Inflammatory macrophage treated with lipopolysaccharide for 4 hours (primary cell): ENCODE data around the gene APC.
"Not testable (repeated sequence)": the region's sequence is repeated elsewhere in the genome, so short reads cannot be mapped to it uniquely, and the experiment has no call there.

ENCODE experiments used
- DNase-seq: peaks from one replicate; pipeline ENCODE4 v3.0.0-alpha.2; 2020

The APC gene

DNA sequence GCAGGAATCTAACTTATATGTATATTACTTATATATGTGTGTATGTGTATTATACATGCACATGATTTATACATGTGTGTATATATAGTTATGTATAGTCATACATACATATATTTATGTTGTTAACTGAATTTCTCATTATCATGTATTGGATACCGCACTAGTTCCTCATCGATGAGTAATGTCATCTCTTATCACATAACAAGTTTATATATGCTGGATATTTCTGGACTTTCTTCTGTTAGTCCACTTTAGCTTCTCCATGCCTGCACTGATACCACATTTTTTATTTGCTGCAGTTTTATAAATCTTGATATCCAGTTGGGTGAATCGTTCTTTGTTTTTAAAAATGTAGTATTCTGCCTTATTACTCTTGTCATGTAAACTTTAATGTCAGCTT, 50.2 kb downstream of the APC start:
- DNase-seq = no peak

DNA sequence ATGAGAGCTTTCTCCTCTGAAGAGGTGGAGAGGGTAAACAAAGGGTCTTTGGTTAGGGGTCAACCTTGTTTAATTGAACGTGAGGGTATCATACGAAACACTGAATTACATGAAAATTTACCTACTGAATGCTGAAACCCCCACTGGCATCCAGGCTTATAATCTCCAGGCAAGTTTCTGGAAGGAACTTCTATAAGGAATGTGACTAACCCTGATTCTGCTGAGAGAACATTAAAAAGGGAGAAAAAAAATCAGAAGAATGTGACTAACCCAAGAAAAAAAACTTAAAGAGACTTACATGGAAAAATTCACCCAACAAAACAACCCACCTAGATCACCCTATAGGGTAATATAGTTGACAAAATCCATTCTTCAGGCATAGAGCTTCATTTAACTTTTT, 55.5 kb downstream of the APC start:
- no peak for DNase-seq

DNA sequence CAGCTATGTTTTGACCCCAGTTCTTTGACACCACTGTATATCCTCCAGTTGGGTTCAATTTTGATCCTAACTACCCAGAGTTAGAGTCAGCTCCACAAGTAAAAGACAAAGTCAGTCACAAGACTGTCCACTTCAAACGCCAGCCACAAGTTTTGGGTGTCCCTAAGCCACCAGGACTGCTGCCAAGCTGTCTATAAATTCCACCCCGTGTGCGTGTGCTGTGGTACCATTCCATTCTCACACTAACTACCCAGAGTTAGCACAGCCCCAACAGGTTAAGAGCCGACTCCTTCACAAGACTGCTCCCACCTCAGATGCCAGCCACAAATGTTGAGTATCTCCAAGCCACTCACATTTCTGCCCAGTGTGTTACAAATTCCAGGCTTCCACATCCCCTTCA, 56.7 kb downstream of the APC start:
- no peak for DNase-seq

DNA sequence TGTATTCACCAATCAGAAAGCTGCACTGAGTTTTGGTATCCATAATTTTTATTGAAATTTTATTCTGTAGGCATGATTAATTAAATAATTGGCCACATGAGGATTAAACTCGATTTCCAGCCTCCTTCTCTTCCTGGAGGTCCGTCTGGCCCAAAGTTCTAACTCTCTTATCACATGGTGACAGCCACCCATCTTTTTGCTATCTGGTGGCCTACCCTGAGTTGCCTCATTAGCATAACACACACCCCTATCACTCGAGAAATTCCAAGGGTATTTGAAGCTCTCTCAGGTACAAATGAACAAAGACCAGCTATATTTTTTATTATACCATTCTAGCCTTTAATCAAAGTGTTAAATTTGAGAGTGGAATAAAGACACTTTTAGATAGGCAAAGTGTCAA, 57.7 kb downstream of the APC start:
- DNase-seq = no peak

DNA sequence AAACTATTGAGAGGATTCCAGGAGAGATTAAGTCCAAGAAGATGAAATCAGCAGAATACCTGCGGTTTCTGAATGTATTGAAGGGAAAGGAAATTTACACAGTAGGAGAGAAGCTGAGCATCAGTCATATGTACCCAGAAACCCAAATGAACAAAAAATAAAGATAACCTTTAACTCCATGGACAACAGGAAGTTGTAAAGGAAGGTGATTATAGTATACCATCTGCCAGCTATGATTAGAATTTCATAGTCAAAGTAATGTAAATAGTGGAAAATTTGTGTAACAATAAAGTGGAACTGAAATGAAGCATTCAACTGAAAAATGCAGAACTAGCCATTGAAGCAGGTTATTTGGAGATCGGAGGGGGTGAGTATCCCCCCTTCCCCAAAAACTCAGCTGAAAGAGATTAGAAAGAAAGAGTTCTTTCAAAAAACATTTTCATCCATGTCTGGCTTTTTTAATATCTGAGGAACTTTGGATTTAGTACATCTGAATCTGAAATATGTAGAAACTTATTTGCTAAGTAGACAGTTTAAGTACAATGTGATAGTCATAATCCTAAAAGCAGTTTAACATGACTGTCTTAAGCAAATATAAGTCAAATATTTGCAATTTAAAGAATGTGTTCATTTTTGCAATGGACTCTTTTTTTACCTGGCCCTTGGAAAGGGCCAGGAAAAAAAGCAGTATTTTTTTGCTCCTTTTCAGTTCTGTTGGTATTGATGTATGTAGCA, 58.4 kb downstream of the APC start:
- DNase-seq = peak; percentile 8

DNA sequence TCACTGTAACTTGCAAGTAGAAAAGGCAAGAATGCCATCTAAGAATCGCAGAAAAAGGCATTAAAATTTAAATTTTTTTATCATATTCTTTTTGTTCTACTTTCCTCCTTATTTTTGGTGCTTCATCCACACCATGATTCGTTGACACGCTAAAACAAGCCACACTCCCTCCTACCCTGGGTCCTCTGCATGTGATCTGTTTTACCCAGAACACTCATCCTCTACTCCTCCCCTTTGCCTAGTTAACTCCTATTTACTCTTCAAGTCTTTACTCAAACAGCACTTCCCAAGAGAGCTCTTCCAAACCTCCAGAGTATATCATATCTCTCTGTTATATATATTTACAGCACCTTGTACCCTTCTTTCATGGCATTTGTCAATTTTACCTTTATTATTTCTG, 62.0 kb downstream of the APC start:
- no peak for DNase-seq

DNA sequence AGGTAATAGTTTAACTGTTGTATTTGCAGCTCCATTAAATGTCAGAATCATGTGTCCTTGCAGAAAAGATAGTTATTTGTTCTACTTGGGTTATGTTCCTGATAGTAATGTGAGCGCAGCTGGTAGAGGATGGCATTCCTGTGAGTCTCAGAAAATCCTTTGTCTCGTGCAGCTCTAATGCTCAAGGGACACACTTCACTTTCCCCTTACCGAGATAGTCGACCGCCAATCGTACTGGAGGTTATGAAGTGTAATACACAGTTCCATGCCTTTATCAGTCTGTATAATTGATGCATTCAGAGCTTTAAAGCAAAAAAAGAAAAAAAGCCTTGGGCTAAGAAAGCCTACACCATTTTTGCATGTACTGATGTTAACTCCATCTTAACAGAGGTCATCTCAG, 63.2 kb downstream of the APC start:
- DNase-seq = no peak

DNA sequence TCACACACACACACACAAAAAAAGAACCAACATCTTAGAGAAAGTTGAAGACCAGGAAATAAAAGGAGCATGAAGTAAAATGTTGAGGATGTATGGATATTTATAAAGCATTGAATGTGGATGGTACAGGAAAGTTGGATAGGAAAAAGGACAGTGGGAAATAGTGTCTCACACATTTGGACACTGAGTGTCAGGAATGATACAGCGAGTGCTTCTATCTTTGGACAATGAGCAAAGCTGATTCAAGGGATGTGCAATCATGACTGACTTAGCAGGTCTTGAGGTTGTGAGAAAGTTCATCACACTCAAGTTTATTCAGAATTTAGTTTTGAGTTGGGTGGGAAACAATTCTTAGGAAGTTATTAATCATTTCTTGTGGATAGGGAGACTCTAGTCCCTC, 73.3 kb downstream of the APC start:
- no peak for DNase-seq

DNA sequence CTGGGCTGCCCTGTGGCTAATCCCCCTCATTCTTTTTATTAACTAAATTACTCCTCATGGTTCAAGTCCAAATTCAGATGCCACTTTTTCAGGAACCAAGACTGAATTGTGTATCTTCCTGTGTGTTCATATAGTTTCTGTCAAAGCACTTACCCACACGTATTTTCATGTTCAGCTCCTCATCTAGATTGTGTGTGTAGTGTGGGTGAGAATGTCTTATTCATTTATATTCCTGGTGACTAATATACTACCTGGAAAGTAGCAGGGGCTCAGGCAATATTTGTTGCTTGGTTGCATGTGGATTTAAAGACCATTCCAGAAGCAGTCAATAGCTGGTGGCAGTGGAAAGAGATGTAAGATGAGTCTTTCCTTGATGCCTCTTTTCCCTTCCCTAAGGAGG, 74.9 kb downstream of the APC start:
- no peak for DNase-seq

DNA sequence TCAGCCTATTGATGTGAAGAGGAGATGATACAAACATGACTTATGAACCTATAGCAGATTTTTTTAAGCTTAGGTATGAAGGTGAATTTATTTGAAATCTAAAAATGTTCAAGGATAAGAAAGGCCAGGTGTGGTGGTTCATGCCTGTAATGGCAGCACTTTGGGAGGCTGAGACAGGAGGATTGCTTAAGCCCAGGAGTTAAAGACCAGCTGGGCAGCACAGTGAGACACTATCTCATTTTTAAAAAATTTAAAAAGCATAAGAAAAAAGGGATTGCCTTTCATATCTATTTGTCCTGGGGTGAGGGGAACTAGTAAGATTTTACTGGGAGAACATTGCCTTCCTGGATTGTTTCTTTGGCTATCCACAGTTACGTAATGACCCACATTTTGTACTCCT, 82.6 kb downstream of the APC start:
- DNase-seq = no peak

DNA sequence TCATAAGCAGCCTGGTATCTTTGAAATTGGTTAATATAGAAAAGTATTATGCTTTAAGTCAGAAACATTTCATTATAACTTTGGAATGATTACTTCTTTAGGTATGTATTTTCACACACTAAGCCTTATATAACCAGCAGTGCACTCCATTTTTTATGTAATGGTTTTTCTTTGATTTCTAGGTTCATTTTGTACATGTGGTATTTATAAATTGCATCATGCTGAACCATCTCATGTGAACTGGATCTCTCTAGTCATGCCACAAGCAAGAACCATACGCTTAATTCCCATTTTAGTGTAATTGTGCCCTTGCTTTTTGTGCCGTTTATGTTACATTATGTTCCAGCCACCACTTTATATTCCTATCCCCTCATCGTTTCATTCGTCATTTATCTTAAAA, 84.8 kb downstream of the APC start:
- no peak for DNase-seq

DNA sequence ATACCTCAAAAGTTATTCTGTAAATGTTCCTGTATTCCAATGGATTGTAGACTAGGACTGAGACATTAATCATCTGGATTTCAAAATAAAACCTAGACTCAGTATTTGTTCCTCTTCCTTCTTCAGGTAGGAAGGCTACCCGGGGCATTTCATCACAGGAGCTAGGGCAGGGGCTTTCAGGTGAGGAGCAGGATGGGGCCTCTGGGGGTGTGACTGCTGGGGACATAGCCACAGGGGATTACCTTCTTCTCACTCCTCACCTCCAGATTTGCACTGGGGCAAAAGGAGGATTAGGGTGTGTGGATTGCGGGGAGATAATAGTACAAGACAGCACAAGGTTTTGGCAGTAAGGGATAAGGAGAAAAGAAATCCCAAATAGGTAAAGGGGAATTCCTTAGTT, 85.5 kb downstream of the APC start:
- DNase-seq = no peak

DNA sequence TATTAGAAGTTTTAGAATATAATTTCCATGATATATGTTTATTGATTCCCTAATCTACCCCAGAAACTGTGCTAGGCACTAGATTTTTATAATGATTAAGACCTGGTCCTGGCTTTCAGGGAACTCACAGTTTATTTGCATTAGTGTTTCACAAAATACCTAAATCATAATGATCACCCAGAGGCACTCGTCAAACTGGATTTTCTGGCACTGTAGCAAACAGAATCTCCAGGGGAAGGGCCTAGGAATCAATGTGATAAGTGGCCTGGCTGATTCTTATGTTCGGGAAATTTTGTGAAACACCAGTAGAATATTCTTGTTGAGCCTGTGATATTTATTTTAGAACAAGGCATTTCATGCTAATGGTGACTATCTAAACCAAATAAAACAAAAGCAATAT, 86.0 kb downstream of the APC start:
- DNase-seq = no peak

DNA sequence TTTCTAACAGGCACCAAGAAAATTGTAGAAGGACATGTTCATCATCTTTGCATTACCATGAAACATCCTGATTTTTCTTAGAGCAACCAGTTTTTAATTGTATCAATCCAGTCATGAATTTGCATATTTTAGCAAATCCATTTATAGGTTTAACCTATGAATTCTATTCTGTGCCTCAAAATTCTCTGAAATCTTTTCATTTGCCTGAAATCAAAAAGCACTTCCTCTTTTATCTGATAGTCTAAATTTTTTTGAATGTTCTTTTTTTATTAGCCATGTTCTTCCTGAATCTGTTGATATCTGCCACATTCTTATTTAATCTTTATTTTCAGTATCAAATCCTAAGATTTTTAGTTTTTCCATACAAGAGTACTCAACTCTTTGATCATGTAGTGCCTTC, 86.5 kb downstream of the APC start:
- DNase-seq = no peak

DNA sequence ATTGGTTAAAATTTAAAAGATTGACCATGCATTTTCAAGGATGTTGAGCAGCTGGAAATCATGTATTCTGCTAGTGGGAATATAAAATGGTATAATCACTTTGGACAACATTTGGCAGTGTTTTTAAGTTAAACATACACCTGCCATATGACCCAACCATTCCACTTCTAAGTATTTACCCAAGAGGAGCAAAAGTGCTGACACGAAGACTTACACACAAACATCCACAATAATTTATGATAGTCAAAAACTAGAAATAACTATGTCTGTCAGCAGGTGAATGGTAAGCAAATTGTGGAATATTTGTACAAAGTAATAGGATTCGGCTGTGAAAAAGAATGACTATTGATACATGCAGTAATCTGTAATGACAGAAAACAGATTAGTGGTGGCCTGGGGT, 92.7 kb downstream of the APC start:
- no peak for DNase-seq

DNA sequence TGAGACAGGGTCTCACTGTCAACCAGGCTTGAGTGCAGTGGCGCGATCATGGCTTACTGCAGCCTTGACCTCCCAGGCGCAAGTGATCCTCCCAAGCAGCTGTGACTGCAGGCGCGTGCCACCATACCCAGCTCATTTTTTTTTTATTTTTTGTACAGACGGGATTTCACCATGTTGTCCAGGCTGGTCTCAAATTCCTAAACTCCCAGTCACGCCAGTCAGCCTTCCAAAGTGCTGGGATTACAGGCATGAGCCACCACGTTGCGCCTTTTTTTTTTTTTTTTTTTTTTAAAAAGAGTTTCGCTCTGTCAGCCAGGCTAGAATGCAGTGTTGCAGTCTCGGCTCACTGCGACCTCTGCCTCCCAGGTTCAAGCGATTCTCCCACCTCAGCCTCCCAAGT, 96.3 kb downstream of the APC start:
- DNase-seq = no peak

DNA sequence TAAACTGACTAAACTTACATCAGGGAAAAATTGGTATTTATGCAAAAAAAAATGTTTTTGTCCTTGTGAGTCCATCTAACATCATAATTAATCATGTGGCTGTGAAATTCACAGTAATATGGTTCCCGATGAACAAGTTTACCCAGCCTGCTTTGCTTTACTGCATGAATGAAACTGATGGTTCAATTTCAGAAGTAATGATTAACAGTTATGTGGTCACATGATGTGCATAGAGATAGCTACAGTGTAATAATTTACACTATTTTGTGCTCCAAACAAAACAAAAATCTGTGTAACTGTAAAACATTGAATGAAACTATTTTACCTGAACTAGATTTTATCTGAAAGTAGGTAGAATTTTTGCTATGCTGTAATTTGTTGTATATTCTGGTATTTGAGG, 106.8 kb downstream of the APC start:
- no peak for DNase-seq

DNA sequence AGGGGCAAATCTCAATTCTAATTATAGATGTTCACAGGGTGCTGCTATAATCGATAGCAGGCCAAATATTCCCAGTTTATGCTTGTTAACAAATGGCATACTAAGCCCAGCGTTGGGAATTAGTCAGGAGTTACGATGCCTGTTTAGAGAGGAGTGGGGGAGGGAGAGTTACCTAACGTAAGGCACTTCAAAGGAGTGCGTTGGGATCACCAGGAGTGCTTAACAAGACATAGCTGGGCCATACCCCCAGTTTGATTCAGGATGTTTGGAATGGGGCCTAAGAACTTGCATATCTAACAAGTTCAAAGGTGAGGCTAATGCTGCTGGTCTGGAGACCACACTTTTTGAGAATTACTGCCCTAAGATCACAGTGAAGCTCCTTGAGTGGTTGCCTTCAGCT, 108.9 kb downstream of the APC start:
- no peak for DNase-seq

DNA sequence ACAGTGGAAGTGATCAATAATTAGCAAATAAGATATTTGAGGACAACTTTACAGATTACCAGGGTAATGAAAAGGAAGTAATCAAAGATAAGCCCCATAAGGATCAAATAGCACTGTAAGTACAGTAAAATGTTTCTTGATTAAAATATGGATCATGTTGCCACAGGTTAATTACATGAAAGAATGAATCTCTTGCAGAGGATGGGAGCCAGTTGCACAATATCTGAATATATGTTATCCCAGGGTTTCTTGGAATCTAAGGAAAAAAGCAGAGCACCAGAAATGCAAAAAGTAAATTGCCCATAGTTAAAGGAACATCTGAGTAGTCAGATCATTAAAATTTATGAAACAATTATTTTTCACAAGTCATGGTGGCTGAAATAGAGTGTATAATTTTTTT, 109.6 kb downstream of the APC start:
- no peak for DNase-seq

DNA sequence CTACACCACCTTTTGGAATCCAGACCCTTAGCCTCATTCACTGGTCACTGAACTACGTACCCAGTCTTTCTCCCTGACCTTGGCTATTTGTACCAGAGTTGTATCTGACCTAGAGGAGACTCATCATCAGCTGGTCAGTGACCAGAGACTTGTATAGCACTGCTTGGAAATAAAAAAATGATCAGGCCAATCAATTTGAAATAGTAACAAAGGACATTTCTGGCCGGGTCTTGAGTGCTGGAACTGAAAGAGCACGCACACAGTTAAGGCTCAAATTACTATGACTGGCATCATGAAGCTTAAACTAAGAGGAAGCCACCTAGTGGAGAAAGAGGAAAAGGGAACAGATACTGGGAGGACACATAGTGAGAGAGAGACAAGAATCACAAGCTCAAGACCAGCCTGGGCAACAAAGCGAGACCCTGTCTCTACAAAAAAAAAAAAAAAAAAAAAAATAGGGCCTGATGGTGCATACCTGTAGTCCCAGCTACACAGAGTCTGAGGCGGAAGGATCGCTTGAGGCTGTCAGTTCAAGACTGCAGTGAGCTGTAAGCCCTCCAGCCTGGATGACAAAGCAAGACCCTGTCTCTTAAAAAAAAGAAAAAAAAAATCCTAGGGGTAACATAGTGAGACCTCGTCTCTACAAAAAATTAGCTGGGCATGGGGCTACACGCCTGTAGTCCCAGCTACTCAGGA, 110.6 kb downstream of the APC start:
- DNase-seq = peak; percentile 71

DNA sequence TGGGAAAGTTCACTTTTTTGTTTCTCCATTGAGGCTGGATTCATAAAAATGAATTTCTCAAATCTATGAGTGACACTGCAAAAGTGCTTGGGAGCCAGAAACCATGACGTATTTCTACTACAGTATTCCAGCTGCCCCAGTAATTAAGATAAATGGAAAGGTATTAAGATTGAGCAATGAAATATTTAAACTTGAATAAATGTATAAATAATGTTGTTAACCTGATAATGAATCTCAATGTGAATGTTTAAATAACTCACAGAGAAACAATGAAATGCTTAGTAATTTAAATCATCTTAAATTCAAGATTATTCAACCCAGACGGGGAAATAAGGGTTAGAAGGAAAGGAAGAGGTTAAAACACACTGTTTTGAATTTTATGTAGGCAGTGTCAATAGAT, 112.2 kb downstream of the APC start:
- no peak for DNase-seq

DNA sequence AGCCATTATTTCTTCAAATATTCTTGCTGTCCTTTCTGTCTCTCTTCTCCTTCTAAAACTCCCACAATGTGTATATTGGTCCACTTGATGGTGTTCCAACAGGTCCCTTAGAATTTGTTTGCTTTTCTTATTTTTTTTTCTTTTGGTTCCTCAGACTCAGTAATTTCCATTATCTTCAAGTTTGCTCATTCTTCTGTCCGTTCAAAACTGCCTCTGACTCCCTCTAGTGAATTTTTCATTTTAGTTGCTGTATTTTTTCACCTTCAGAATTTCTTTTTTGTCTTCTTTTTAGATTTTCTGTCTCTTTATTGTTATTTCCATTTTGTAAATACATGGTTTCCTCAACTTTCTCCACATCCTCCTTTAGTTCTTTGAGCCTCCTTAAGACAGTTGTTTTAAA, 117.0 kb downstream of the APC start:
- no peak for DNase-seq

DNA sequence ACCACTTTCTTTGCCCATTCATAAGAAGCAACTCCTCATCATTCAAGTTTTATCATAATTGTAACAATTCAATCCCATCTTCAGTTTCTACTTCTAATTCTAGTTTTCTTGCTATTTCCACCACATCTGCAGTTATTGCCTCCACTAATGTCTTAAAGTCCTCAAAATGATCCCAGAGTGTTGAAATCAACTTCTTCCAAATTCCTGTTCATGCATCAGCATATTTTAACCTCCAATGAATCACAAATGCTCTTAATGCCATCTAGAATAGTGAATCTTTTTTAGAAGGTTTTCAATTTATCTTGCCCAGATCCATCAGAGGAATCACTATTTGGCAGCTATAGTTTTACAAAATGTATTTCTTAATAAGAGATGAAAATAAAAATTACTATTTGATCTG, 120.2 kb downstream of the APC start:
- DNase-seq = no peak

DNA sequence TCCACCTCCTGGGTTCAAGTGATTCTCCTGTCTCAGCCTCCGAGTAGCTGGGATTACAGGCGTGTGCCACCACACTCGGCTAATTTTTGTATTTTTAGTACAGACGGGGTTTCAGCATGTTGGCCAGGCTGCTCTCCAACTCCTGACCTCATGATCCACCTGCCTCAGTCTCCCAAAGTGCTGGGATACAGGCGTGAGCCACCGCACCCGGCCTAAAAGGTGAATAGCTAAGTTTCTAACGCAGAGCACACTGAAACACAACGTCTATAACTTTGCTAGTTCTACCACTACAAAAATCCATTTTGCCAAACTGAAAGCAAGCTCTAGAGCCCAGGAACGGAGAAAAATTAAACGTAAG, 122.9 kb downstream of the APC start:
- not testable (repeated sequence) for DNase-seq

DNA sequence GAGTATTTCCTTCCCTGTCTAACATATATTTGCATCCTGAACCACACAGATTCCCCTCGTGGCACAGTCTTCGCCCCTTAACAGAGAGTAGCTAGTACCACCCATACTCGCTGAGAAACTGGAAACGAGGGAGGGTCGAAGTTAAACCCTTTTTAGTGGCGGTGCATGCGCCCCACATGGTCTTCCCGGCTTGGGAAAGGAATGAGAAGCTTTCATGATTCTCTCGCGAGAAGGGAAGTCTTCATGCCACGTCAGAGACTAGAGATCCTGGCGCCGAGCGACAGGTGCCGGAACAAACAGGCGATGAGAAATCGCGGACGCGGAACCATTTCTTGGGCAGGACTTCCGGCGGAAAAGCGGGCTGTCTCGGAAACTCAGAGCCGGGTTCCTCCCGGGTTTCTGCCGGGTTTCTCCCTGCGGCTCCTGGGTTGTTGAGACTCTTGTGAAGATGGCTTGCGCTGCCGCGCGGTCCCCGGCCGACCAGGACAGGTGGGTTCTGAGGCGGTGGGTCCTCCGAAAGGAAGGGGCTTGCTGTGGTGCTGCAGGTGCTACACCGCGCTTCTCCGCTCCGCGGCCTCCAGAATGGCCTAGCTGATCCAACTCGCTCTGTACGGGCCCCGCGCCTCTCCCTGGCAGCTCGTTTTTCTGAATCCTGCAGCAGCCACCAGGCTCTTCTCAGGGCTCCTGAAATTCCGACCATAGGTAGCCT, 123.4 kb downstream of the APC start, which contains the start of gene SRP19:
TSS of gene SRP19 (plus strand) at position 359 of the 709 bp plus-strand sequence. CDS start at position 449, 90 bp downstream.
- DNase-seq = peak; percentile 98
